Adrenal gland (tissue), 5 donors: Measurements from ENCODE around the gene THBS4.

Experiments
- CTCF ChIP-seq, 6 experiments: fragments of 450-650 bp in 4 of 6; fragments of 200-600 bp in 2 of 6; sonication (generic) in 1 of 6; IDR thresholded peaks; 1 replicate in 5 of 6; 2 replicates in 1 of 6; pipeline versions ENCODE4 v1.5.1 to v1.8.0; 2016 to 2021; ENCODE audit warnings: antibody characterized with exemption in 6 of 6, mild to moderate bottlenecking in 2 of 6, moderate library complexity in 1 of 6
- POLR2A ChIP-seq, 2 donors: fragments of 450-650 bp; IDR thresholded peaks; one replicate each; pipeline ENCODE4 v1.6.1; 2017; ENCODE audit warnings: antibody characterized with exemption in 2 of 2, mild to moderate bottlenecking in 2 of 2, moderate library complexity in 1 of 2
- donor health status: DM: no; HTN: no; CAD: no.

GRCh38 chr5:80041527-80041926 lies 6.4 kb downstream of the THBS4 start:
- no peak for TF ChIP-seq CTCF (IDR thresholded peaks at IDR 0.05)
- no peak for TF ChIP-seq POLR2A (IDR thresholded peaks at IDR 0.05)
